ENCODE data around the gene EXD3.

DNA sequence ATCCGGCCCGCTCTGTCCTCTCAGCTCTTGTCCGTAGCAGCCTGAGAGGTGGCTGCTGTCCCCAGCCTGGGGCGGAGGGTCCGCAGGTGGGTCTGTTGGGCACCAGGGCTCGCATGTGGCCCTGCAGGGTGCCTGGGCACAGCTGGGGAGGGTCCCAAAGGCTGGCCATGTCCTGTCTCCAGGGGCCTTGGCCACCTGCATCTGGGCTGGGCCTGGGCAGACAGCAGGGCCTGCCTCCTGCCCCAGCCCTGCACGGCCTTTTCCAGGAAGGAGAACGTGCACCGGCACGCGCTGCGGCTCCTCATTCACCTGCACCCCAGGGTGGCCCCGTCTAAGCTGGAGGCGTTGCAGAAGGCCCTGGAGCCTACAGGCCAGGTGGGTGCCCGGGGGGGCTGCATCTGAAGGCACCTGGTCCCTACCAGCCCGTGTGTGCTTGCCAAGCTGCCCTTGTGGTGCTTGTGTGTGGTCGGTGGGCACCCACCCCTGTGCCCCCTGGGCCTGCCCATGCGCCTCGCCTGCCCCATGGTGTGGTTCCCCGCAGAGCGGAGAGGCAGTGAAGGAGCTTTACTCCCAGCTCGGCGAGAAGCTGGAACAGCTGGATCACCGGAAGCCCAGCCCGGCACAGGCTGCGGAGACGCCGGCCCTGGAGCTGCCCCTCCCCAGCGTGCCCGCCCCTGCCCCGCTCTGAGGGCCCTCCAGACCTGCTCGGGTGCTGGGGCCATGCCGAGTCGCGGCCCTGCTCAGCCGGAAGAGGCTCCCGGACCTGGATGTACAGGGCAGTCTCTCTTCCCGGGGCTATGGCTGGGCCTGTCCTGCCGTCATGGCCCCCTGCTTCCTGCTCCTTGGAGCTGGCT is 150.5 kb downstream of the EXD3 start:
- TF ChIP-seq, protein P1, sequence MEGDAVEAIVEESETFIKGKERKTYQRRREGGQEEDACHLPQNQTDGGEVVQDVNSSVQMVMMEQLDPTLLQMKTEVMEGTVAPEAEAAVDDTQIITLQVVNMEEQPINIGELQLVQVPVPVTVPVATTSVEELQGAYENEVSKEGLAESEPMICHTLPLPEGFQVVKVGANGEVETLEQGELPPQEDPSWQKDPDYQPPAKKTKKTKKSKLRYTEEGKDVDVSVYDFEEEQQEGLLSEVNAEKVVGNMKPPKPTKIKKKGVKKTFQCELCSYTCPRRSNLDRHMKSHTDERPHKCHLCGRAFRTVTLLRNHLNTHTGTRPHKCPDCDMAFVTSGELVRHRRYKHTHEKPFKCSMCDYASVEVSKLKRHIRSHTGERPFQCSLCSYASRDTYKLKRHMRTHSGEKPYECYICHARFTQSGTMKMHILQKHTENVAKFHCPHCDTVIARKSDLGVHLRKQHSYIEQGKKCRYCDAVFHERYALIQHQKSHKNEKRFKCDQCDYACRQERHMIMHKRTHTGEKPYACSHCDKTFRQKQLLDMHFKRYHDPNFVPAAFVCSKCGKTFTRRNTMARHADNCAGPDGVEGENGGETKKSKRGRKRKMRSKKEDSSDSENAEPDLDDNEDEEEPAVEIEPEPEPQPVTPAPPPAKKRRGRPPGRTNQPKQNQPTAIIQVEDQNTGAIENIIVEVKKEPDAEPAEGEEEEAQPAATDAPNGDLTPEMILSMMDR (IDR thresholded peaks at IDR 0.05; ENCODE audit: insufficient read depth, low read length) = no peak
- TF ChIP-seq, protein P2, sequence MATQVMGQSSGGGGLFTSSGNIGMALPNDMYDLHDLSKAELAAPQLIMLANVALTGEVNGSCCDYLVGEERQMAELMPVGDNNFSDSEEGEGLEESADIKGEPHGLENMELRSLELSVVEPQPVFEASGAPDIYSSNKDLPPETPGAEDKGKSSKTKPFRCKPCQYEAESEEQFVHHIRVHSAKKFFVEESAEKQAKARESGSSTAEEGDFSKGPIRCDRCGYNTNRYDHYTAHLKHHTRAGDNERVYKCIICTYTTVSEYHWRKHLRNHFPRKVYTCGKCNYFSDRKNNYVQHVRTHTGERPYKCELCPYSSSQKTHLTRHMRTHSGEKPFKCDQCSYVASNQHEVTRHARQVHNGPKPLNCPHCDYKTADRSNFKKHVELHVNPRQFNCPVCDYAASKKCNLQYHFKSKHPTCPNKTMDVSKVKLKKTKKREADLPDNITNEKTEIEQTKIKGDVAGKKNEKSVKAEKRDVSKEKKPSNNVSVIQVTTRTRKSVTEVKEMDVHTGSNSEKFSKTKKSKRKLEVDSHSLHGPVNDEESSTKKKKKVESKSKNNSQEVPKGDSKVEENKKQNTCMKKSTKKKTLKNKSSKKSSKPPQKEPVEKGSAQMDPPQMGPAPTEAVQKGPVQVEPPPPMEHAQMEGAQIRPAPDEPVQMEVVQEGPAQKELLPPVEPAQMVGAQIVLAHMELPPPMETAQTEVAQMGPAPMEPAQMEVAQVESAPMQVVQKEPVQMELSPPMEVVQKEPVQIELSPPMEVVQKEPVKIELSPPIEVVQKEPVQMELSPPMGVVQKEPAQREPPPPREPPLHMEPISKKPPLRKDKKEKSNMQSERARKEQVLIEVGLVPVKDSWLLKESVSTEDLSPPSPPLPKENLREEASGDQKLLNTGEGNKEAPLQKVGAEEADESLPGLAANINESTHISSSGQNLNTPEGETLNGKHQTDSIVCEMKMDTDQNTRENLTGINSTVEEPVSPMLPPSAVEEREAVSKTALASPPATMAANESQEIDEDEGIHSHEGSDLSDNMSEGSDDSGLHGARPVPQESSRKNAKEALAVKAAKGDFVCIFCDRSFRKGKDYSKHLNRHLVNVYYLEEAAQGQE (IDR thresholded peaks at IDR 0.05; ENCODE audit: insufficient replicate concordance, low read depth) = no peak
- TF ChIP-seq POLR2AphosphoS5 (IDR thresholded peaks at IDR 0.05; ENCODE audit: low read depth) = no peak
- TF ChIP-seq SPI1 (IDR thresholded peaks at IDR 0.05; ENCODE audit: borderline replicate concordance, low read depth) = no peak

Data from HL-60 (cell line).